C4-2B (cell line): Measurements from ENCODE around the gene PTRHD1.

Source experiments
- H3K27ac ChIP-seq: fragments of 450-650 bp; 2 replicates; pipeline ENCODE4 v1.5.1; 2017
- ZFX ChIP-seq: fragments of 450-650 bp; IDR thresholded peaks from 2 replicates; pipeline ENCODE4 v1.6.1; 2017
- TF ChIP-seq, protein P1 (sequence below): fragments of 450-650 bp; conservative IDR thresholded peaks from 2 replicates; pipeline ENCODE4 v1.5.1; 2017; ENCODE audit warnings: mild to moderate bottlenecking

Gene PTRHD1

GRCh38 chr2:24820598-24821432 is 27.6 kb upstream of the PTRHD1 start:
- TF ChIP-seq, protein P1, sequence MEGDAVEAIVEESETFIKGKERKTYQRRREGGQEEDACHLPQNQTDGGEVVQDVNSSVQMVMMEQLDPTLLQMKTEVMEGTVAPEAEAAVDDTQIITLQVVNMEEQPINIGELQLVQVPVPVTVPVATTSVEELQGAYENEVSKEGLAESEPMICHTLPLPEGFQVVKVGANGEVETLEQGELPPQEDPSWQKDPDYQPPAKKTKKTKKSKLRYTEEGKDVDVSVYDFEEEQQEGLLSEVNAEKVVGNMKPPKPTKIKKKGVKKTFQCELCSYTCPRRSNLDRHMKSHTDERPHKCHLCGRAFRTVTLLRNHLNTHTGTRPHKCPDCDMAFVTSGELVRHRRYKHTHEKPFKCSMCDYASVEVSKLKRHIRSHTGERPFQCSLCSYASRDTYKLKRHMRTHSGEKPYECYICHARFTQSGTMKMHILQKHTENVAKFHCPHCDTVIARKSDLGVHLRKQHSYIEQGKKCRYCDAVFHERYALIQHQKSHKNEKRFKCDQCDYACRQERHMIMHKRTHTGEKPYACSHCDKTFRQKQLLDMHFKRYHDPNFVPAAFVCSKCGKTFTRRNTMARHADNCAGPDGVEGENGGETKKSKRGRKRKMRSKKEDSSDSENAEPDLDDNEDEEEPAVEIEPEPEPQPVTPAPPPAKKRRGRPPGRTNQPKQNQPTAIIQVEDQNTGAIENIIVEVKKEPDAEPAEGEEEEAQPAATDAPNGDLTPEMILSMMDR = no peak
- TF ChIP-seq ZFX = no peak
- no peak overlapping the region for H3K27ac ChIP-seq

DNA sequence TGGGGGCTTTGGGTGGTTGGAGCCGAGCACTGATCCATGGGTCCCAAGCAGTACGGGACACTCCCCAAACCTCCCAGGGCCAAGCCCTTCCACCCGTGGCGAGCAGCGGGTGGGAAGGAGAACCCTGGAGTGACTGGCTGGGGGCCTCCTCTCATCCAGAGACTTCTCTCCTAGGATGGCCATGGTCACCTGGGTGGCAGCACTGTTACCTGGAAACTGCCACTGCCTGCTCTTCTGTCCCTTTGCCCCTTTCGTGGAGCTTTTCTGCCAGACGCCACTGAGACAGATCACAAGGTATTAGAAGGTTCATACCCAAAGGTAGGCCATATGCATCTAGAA is 27.0 kb upstream of the PTRHD1 start:
- TF ChIP-seq, protein P1 = no peak
- no peak for TF ChIP-seq ZFX
- H3K27ac ChIP-seq = no peak overlapping the region

GRCh38 chr2:24819442-24820174 is 26.4 kb upstream of the PTRHD1 start:
- TF ChIP-seq, protein P1 = no peak
- no peak for TF ChIP-seq ZFX
- no peak overlapping the region for H3K27ac ChIP-seq

GRCh38 chr2:24818721-24819167 is 25.6 kb upstream of the PTRHD1 start:
- no peak for TF ChIP-seq ZFX
- TF ChIP-seq, protein P1 = no peak
- H3K27ac ChIP-seq = no peak overlapping the region

DNA sequence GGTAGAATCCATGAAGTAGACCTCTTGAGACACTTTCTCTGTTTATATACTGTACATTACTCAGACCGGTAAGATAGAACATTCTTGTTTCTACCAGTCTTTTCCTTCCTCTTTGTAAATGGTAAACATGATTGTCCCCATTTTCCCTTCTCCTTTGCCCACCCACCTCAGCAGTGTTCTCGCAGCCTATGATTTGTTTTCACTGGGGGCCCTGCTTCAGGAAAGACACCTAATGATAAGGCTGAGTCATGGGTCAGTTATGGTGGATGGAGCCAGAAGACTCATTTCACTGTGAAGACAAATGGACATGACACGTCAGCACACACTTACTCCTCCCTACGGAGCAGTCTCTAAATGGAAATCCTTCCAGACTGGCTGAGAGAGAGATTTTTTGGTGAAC is 23.7 kb upstream of the PTRHD1 start:
- no peak overlapping the region; the same call in 1 of the 2 replicates for H3K27ac ChIP-seq
- TF ChIP-seq ZFX = no peak
- TF ChIP-seq, protein P1 = no peak

- no peak for TF ChIP-seq ZFX
- TF ChIP-seq, protein P1 = no peak
- no peak overlapping the region; the same call in 1 of the 2 replicates for H3K27ac ChIP-seq
Measured at GRCh38 chr2:24816404-24816803, 23.2 kb upstream of the PTRHD1 start.

- TF ChIP-seq, protein P1 = no peak
- no peak for TF ChIP-seq ZFX
- H3K27ac ChIP-seq = peak overlapping the region; percentile 44; the same call in 1 of the 2 replicates
Measured at GRCh38 chr2:24815171-24815570, 22.0 kb upstream of the PTRHD1 start.
